Right cardiac atrium (tissue), 5 donors: ENCODE results near the gene DNM3. TPM values are rescaled to one million over a fixed set of nuclear protein-coding genes. Genes with fewer than 3 reads are reported as not detected.

Experiments used
- ATAC-seq, 2 donors: fragments of 200-7000 bp; cut with Tn5 transposase; one replicate each; pipeline versions ENCODE4 v1.8.0 to v1.9.1; 2020; ENCODE audit warnings: moderate library complexity in 2 of 2, mild to moderate bottlenecking in 1 of 2
- DNase-seq, 3 donors: peaks; one replicate each; pipeline ENCODE4 v3.0.0-alpha.2; 2020
- H3K27ac ChIP-seq: one replicate; pipeline ENCODE4 v1.5.1; 2013; ENCODE audit warnings: mild to moderate bottlenecking, low read length, control low read depth, moderate library complexity
- H3K27me3 ChIP-seq: one replicate; pipeline ENCODE4 v1.6.1; 2013; ENCODE audit not compliant: control insufficient read depth, insufficient read depth
- H3K4me1 ChIP-seq: one replicate; pipeline ENCODE4 v1.6.1; 2013; ENCODE audit warnings: low read length; ENCODE audit not compliant: control insufficient read depth, insufficient read depth
- H3K4me3 ChIP-seq: one replicate; pipeline ENCODE4 v1.5.1; 2013; ENCODE audit warnings: low read length, control low read depth
- H3K9me3 ChIP-seq: one replicate; pipeline ENCODE4 v1.6.1; 2013; ENCODE audit warnings: low read length; ENCODE audit not compliant: control insufficient read depth
- WGBS: extraction: QIAGEN DNeasy Blood & Tissue Kit; methylation state at CpG from one replicate; pipeline ENCODE4 v1.1.7; 2013; 5-methylcytosine and 5-hydroxymethylcytosine counted together
- intact Hi-C, 4 donors: fragments of 100-400 bp; cut with DNase I; formaldehyde crosslinking; loops; one replicate each; pipeline versions ENCODE4 v1.11.0 to v1.14.0; 2022 to 2023
- polyA plus RNA-seq: library from polyadenylated mRNA; stranded (reverse); fragments of 200-250 nt; gene quantifications from one replicate; pipeline ENCODE4 v1.2.3, GENCODE V29; 2013
- total RNA-seq, 4 donors: library from RNA; stranded (reverse); fragmentation: NEBNext Ultra II Directional; extraction: Animal tissue kit (Norgen Biotek cat#: 25700); gene quantifications; one replicate each; pipeline ENCODE4 v1.2.1, GENCODE V29; 2021
- donor health status: healthy with polysubstance abuse.
- donor health status: DM: no; HTN: yes; CAD: no.
- donor health status: DM: no; HTN: no; CAD: no.
- donor health status: DM: no; HTN: yes; CAD: no; lungs with severe emphysema.
- donor health status: DM: yes; HTN: yes; CAD: no.

The DNM3 gene
- total and polyA plus RNA-seq, 5 donors, result 1.5 to 2.2 (median 1.7) TPM

GRCh38 chr1:171997936-171998335 is 156.6 kb downstream of the DNM3 start:
- Histone ChIP-seq H3K9me3 (no peaks in the 10 kb centered on the region), H3K27ac (no peak overlapping the region), H3K4me3 (no peak overlapping the region), H3K4me1 (no peaks in the 10 kb centered on the region), H3K27me3 (no peaks in the 10 kb centered on the region)
- intact Hi-C loops, result no loop called here
- WGBS, result 86% methylated on average over 1 of the region's 1 CpG
- ATAC-seq, result no peak
- DNase-seq, result no peak

GRCh38 chr1:171998711-171999110 is 157.4 kb downstream of the DNM3 start:
- H3K4me1 ChIP-seq, result no peaks in the 10 kb centered on the region
- DNase-seq (no peak), ATAC-seq (no peak)
- no peak overlapping the region for H3K27ac ChIP-seq
- H3K4me3 ChIP-seq, result no peak overlapping the region
- H3K27me3 ChIP-seq, result no peaks in the 10 kb centered on the region
- intact Hi-C loops, result no loop called here
- H3K9me3 ChIP-seq, result no peaks in the 10 kb centered on the region
- WGBS, result 89% methylated on average over 2 of the region's 2 CpGs

GRCh38 chr1:171999756-172000155 is 158.5 kb downstream of the DNM3 start:
- intact Hi-C loops, result loop anchor here in 2 of 4 donors (10.0 kb wide), 2 partner anchors 395 to 425 kb away; partner anchors contain the start of gene C1orf105 (in 1 of the 2)

GRCh38 chr1:172001288-172001687 is 160.0 kb downstream of the DNM3 start:
- ATAC-seq (no peak), DNase-seq (no peak)
- 78% methylated on average over 3 of the region's 3 CpGs for WGBS
- Histone ChIP-seq H3K27me3 (no peaks in the 10 kb centered on the region), H3K4me3 (no peak overlapping the region), H3K4me1 (no peaks in the 10 kb centered on the region), H3K9me3 (no peaks in the 10 kb centered on the region), H3K27ac (no peak overlapping the region)
- intact Hi-C loops, result loop anchor here in 2 of 4 donors (10.0 kb wide), 2 partner anchors 394 to 424 kb away; partner anchors contain the start of gene C1orf105 (in 1 of the 2)

More at GRCh38 chr1:171999756-172000155, 158.5 kb downstream of the DNM3 start:
- Histone ChIP-seq H3K4me1 (no peaks in the 10 kb centered on the region), H3K4me3 (no peak overlapping the region), H3K9me3 (no peaks in the 10 kb centered on the region), H3K27me3 (no peaks in the 10 kb centered on the region), H3K27ac (no peak overlapping the region)
- DNase-seq (no peak), ATAC-seq (no peak)
- WGBS, result 81% methylated on average over 2 of the region's 2 CpGs

GRCh38 chr1:172002725-172003345 is 161.5 kb downstream of the DNM3 start:
- Histone ChIP-seq H3K27ac (no peak overlapping the region), H3K27me3 (no peaks in the 10 kb centered on the region), H3K4me1 (no peaks in the 10 kb centered on the region), H3K4me3 (no peak overlapping the region), H3K9me3 (no peaks in the 10 kb centered on the region)
- 8% methylated on average over 3 of the region's 3 CpGs for WGBS
- intact Hi-C loops, result loop anchor here in 2 of 4 donors (10.0 kb wide), 2 partner anchors 392 to 422 kb away; partner anchors contain the start of gene C1orf105 (in 1 of the 2)
- ATAC-seq (no peak), DNase-seq (no peak)

- ATAC-seq (no peak), DNase-seq (no peak)
- Histone ChIP-seq H3K9me3 (no peaks in the 10 kb centered on the region), H3K4me1 (no peaks in the 10 kb centered on the region), H3K27ac (no peak overlapping the region), H3K4me3 (no peak overlapping the region), H3K27me3 (no peaks in the 10 kb centered on the region)
- intact Hi-C loops, result loop anchor here in 2 of 4 donors (10.0 kb wide), 2 partner anchors 391 to 421 kb away; partner anchors contain the start of gene C1orf105 (in 1 of the 2)
- WGBS, result 84% methylated on average over 3 of the region's 3 CpGs
These were observed 162.7 kb downstream of the DNM3 start for GRCh38 chr1:172003766-172004530.

GRCh38 chr1:172004671-172005070 is 163.4 kb downstream of the DNM3 start:
- no peak for ATAC-seq
- DNase-seq, result no peak
- Histone ChIP-seq H3K27ac (no peak overlapping the region), H3K4me3 (no peak overlapping the region), H3K9me3 (no peaks in the 10 kb centered on the region), H3K27me3 (no peaks in the 10 kb centered on the region), H3K4me1 (no peaks in the 10 kb centered on the region)
- intact Hi-C loops, result loop anchor here in 2 of 4 donors (10.0 kb wide), 2 partner anchors 390 to 420 kb away; partner anchors contain the start of gene C1orf105 (in 1 of the 2)

GRCh38 chr1:172005856-172006255 is 164.6 kb downstream of the DNM3 start:
- ATAC-seq (no peak), DNase-seq (no peak)
- Histone ChIP-seq H3K4me3 (no peak overlapping the region), H3K4me1 (no peaks in the 10 kb centered on the region), H3K27ac (no peak overlapping the region), H3K27me3 (no peaks in the 10 kb centered on the region), H3K9me3 (no peaks in the 10 kb centered on the region)
- intact Hi-C loops, result loop anchor here in 2 of 4 donors (10.0 kb wide), 2 partner anchors 389 to 419 kb away; partner anchors contain the start of gene C1orf105 (in 1 of the 2)
- 76% methylated on average over 1 of the region's 1 CpG for WGBS

- no peaks in the 10 kb centered on the region for H3K4me1 ChIP-seq
- ATAC-seq (no peak), DNase-seq (no peak)
- no peaks in the 10 kb centered on the region for H3K27me3 ChIP-seq
- H3K9me3 ChIP-seq, result no peaks in the 10 kb centered on the region
- intact Hi-C loops, result loop anchor here in 2 of 4 donors (10.0 kb wide), 2 partner anchors 388 to 418 kb away; partner anchors contain the start of gene C1orf105 (in 1 of the 2)
- no peak overlapping the region for H3K27ac ChIP-seq
- no peak overlapping the region for H3K4me3 ChIP-seq
These were observed 165.4 kb downstream of the DNM3 start for GRCh38 chr1:172006660-172007059.

GRCh38 chr1:172018727-172019311 is 177.5 kb downstream of the DNM3 start:
- H3K27me3 ChIP-seq, result no peaks in the 10 kb centered on the region
- 88% methylated on average over 1 of the region's 1 CpG for WGBS

GRCh38 chr1:172019976-172020375 is 178.7 kb downstream of the DNM3 start:
- H3K9me3 ChIP-seq, result no peaks in the 10 kb centered on the region
- intact Hi-C loops, result no loop called here
- DNase-seq, result no peak
- no peaks in the 10 kb centered on the region for H3K4me1 ChIP-seq
- no peak for ATAC-seq
- no peak overlapping the region for H3K27ac ChIP-seq
- WGBS, result 90% methylated on average over 3 of the region's 3 CpGs
- H3K4me3 ChIP-seq, result no peak overlapping the region
- H3K27me3 ChIP-seq, result no peaks in the 10 kb centered on the region

More at GRCh38 chr1:172018727-172019311, 177.5 kb downstream of the DNM3 start:
- no peak for DNase-seq
- no peak for ATAC-seq
- intact Hi-C loops, result no loop called here
- Histone ChIP-seq H3K27ac (no peak overlapping the region), H3K9me3 (no peaks in the 10 kb centered on the region), H3K4me1 (no peaks in the 10 kb centered on the region), H3K4me3 (no peak overlapping the region)
